ENCODE data around the gene HLA-DMB. TPM values are rescaled to one million over a fixed set of nuclear protein-coding genes. Genes with fewer than 3 reads are reported as not detected.

HLA-DMB gene
- total RNA-seq, 1 donor from 2014 or later = 10.3 TPM

- Histone ChIP-seq H3K9me3 (no peaks in the 10 kb centered on the region), H3K4me1 (peaks cover 76% of the 10 kb centered on the region), H3K4me3 (no peak overlapping the region), H3K27me3 (no peaks in the 10 kb centered on the region), H3K36me3 (peaks cover 0 to 83% of the 10 kb centered on the region in 2 donors), H3K27ac (no peak overlapping the region)
- intact Hi-C loops (cut with DNase I) = loop anchor here (10.0 kb wide), 1 partner anchor 1003 kb away; the partner anchor contains the start of gene DXO
- DNase-seq (ENCODE audit: extremely low spot score in 2 of 2) = no peak
- TF ChIP-seq POLR2A (IDR thresholded peaks at IDR 0.05) = no peak
- TF ChIP-seq CTCF (IDR thresholded peaks at IDR 0.05) = no peak
- no peak for TF ChIP-seq POLR2AphosphoS5 (IDR thresholded peaks at IDR 0.05; ENCODE audit: insufficient read depth in 1 of 2, low read depth in 1 of 2)
Measured at GRCh38 chr6:32977953-32978324, 37.1 kb upstream of the HLA-DMB start.

- intact Hi-C loops (cut with DNase I) = loop anchor here (10.0 kb wide), 1 partner anchor 1003 kb away; the partner anchor contains the start of gene DXO
- no peak overlapping the region for H3K27ac ChIP-seq
- H3K4me3 ChIP-seq = no peak overlapping the region
- no peak for DNase-seq (ENCODE audit: extremely low spot score in 2 of 2)
- TF ChIP-seq POLR2A (IDR thresholded peaks at IDR 0.05) = no peak
- no peak for TF ChIP-seq POLR2AphosphoS5 (IDR thresholded peaks at IDR 0.05; ENCODE audit: insufficient read depth in 1 of 2, low read depth in 1 of 2)
- no peak for TF ChIP-seq CTCF (IDR thresholded peaks at IDR 0.05)
- peaks cover 76% of the 10 kb centered on the region for H3K4me1 ChIP-seq
- H3K9me3 ChIP-seq = no peaks in the 10 kb centered on the region
- H3K27me3 ChIP-seq = no peaks in the 10 kb centered on the region
- H3K36me3 ChIP-seq = peaks cover 0 to 85% of the 10 kb centered on the region in 2 donors
Measured at GRCh38 chr6:32977272-32977952, 36.6 kb upstream of the HLA-DMB start.

- no peak for TF ChIP-seq POLR2A (IDR thresholded peaks at IDR 0.05)
- TF ChIP-seq POLR2AphosphoS5 (IDR thresholded peaks at IDR 0.05; ENCODE audit: insufficient read depth in 1 of 2, low read depth in 1 of 2) = no peak
- TF ChIP-seq CTCF (IDR thresholded peaks at IDR 0.05) = no peak
- DNase-seq (ENCODE audit: extremely low spot score in 2 of 2) = no peak
- Histone ChIP-seq H3K36me3 (peaks cover 0 to 78% of the 10 kb centered on the region in 2 donors), H3K4me3 (no peak overlapping the region), H3K9me3 (no peaks in the 10 kb centered on the region), H3K27ac (no peak overlapping the region), H3K27me3 (no peaks in the 10 kb centered on the region), H3K4me1 (peaks cover 69% of the 10 kb centered on the region)
- intact Hi-C loops (cut with DNase I) = loop anchor here (10.0 kb wide), 1 partner anchor 1002 kb away; the partner anchor contains the start of gene DXO
Measured at GRCh38 chr6:32976334-32977069, 35.7 kb upstream of the HLA-DMB start.

- peaks cover 64% of the 10 kb centered on the region for H3K4me1 ChIP-seq
- H3K27ac ChIP-seq = no peak overlapping the region
- TF ChIP-seq POLR2A (IDR thresholded peaks at IDR 0.05) (no peak), POLR2AphosphoS5 (IDR thresholded peaks at IDR 0.05; ENCODE audit: insufficient read depth in 1 of 2, low read depth in 1 of 2) (no peak), CTCF (IDR thresholded peaks at IDR 0.05) (no peak)
- no peaks in the 10 kb centered on the region for H3K9me3 ChIP-seq
- H3K27me3 ChIP-seq = no peaks in the 10 kb centered on the region
- peaks cover 0 to 72% of the 10 kb centered on the region in 2 donors for H3K36me3 ChIP-seq
- no peak for DNase-seq (ENCODE audit: extremely low spot score in 2 of 2)
- no peak overlapping the region for H3K4me3 ChIP-seq
- intact Hi-C loops (cut with DNase I) = loop anchor here (10.0 kb wide), 1 partner anchor 1001 kb away; the partner anchor contains the start of gene DXO
Measured at GRCh38 chr6:32975886-32976285, 35.1 kb upstream of the HLA-DMB start.
